ENCODE data around the gene LSM8.
"Not testable (repeated sequence)": the region's sequence is repeated elsewhere in the genome, so short reads cannot be mapped to it uniquely, and the experiment has no call there.

Gene LSM8

GRCh38 chr7:118183786-118184564 is at the start of gene LSM8:
Gene LSM8, plus strand, starts transcription at chr7:118184164. Its CDS starts 60 bp downstream, at chr7:118184224.
- peak; percentile 96 for DNase-seq (ENCODE audit: low read depth)

DNA sequence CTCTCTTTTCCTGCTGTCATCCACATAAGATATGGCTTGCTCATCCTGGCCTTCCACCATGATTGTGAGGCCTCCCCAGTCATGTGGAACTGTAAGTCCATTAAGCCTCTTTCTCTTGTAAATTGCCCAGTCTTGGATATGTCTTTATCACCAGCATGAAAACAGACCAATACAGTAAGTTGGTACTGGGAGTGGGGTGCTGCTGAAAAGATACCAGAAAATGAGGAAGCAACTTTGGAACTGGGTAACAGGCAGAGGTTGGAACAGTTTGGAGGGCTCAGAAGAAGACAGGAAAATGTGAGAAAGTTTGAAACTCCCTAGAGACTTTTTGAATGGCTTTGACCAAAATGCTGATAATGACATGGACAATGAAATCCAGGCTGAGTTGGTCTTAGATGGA is 49.5 kb upstream of the LSM8 start:
- not testable (repeated sequence) for DNase-seq (ENCODE audit: low read depth)

GRCh38 chr7:118140468-118140867 is 43.5 kb upstream of the LSM8 start:
- DNase-seq (ENCODE audit: low read depth): no peak

GRCh38 chr7:118142012-118142411 is 42.0 kb upstream of the LSM8 start:
- DNase-seq (ENCODE audit: low read depth): no peak

DNA sequence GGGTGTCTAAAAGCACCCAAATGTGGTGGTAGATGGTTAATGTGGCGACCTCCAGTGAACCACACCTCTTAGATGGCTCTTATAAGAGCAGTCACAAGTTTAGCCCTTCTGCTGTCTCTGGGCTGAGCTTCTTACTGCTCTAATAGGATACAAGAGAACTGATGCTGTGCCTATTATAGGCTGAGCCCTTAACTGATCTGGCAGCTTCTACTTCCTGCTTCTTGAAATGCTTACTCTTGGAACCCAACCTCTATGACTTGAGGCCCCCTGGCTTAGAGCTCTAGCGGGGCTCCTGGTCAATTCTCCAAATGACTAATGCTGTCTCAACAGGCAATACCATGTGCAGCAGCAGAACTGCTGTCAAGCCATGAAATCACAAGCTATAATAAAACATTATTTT is 35.0 kb upstream of the LSM8 start:
- no peak for DNase-seq (ENCODE audit: low read depth)

- no peak for DNase-seq (ENCODE audit: low read depth)
Measured at GRCh38 chr7:118149394-118149793, 34.6 kb upstream of the LSM8 start.

DNA sequence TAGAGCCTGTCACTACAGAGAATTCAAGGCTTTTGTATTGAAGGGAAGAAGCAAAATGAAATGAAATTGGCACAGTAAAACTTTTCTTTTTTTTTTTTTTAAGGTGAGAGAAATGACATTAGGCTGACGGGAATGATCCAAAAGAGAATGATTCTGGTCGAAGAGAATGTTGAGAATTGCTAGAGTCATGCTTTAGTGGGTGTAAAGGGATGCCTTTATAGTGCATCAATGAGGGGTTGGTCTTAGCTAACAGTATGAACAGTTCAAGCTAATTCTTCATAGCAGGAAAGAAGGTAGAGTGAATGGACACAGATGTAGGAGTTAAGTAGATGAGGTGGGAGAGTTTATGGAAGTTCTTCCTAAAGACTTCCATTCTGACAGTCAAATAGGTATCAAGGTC is 32.3 kb upstream of the LSM8 start:
- peak; percentile 1 for DNase-seq (ENCODE audit: low read depth)

DNA sequence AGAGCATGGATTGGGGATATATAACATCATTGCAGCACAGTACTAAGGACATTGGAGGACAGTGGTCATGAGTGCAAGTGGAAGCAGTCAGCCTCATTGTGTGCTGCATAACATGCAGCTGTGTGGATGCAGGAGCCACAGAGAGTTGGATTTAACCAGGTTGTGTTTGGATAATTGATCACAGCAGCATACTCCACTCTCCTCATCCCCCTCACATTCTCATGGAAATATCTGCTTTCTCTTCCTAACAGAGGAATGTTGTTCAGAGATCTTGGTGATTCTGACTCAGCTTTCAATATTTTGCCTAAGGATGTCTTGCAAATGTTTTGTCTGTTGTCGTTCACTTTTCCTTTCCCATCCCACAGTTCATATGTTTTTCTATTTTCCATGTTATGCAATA is 31.8 kb upstream of the LSM8 start:
- DNase-seq (ENCODE audit: low read depth): no peak

GRCh38 chr7:118152654-118153053 is 31.3 kb upstream of the LSM8 start:
- DNase-seq (ENCODE audit: low read depth): no peak

DNA sequence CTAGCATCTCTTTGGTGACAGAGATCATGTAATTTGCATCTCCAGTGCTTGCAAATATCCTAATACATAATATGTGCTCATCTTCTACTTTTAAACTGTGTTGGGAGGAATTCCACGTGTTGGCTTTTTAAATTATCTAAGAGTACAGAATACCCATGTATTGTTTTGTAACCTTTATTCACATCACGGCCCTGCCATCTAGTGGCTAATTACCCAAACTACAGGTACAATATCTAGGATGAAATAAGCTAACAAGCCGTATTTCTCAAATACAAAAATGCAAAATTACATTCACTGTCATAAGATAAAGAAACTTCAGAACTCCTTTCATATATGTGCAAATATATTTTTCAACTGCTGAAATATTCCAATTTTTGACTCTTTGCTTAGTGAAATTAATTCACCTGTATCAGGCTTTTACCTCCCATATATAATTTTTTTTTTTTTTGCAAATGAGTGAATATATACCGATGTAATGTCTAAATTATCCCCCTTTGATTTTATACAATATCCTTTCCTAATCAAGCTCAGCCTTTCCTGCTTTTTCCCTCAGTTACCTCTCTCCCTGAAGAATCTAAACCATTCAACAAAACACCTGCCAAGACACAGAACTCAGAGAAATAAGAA is 30.3 kb upstream of the LSM8 start:
- peak; percentile 42 for DNase-seq (ENCODE audit: low read depth)

- DNase-seq (ENCODE audit: low read depth): peak; percentile 15
Measured at GRCh38 chr7:118158766-118159165, 25.2 kb upstream of the LSM8 start.

GRCh38 chr7:118169146-118169545 is 14.8 kb upstream of the LSM8 start:
- DNase-seq (ENCODE audit: low read depth): peak; percentile 25

DNA sequence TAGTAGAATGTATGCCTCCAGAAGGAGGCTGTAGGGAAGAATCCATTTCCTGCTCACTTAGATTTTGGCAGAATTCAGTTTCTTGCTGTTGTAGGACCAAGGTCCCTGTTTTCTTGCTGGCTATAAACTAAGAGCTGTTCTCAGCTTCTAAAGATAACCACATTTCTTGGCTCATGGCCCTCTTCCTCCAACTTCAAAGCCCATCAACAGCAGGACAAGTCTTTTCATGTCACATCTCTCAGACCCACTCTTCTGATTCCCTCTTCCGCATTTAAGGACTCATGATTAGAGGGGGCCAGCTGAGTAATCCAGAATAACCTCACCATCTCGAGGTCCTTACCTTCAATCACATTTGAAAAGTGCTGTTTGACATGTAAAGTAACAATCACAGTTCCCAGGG is 8.2 kb upstream of the LSM8 start:
- DNase-seq (ENCODE audit: low read depth): no peak

GRCh38 chr7:118179191-118179590 is 4.8 kb upstream of the LSM8 start:
- no peak for DNase-seq (ENCODE audit: low read depth)

DNA sequence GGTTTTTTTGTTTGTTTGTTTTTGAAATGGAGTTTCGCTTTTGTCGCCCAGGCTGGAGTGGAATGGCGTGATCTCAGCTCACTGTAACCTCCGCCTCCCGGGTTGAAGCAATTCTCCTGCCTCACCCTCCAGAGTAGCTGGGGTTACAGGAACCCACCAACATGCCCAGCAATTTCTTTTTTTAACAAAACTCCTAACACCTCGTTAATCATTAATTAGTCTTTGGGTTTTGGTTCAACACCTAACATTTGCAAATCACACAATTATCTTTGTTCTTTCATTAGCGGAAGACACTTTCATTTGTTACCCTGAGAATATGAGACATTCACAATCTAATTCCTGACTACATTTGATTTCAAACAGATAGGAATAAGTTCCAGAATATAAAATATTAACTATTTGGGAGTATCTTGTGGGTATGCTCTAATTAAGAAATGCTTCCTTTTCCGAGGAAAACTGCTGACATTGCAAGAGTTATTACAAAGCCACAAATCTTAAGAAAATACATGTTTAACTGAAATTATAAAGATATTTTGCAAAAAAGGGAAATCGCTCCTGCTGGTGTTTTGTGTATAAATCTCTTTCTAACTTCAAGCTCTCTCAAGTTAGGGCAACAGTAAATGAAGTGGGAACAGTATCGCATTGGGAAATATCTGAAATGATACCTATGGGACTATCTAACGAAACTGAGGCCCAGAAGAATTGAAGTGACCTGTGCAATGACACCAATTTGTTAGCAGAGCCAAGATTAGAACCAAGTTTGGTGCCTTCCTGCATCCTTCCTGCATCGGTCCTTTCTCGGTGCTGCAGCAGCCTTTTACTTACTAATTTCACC is 1.2 kb upstream of the LSM8 start:
- peak; percentile 4 for DNase-seq (ENCODE audit: low read depth)

- DNase-seq (ENCODE audit: low read depth): no peak
Measured at GRCh38 chr7:118183428-118183785, 557 bp upstream of the LSM8 start.

GRCh38 chr7:118184565-118184940 is 589 bp downstream of the LSM8 start:
- DNase-seq (ENCODE audit: low read depth): no peak

DNA sequence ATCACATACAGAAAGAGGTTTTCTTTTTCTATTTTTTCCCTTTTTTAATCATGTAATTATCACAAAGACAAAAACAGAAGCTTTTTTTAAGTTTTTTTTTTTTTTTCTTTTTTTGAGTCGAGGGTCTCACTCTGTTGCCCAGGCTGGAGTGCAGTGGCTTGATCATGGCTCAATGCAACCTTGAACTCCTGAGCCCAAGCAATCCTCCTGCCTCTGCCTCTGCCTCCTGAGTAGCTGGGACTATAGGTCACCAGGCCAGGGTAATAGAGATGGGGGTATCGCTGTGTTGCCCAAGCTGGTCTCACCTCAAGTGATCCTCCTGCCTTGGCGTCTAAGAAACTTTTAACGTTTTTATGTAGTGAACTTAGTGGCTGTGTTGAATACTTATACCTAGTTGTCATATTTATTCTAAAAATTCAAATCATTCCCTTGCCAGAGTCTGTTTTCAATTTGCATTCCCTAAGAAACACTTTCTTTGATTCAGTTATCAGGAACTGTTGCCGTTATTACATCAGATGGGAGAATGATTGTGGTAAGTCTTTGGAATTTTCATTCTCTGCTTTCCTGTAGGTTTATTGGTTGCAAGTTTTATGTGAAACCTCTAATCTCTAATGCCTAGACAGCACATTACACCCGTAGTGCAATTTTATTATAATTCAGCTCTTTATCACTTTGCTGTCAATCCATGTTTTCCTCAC is 1.3 kb downstream of the LSM8 start:
- no peak for DNase-seq (ENCODE audit: low read depth)

- peak; percentile 18 for DNase-seq (ENCODE audit: low read depth)
Measured at GRCh38 chr7:118186501-118186900, 2.5 kb downstream of the LSM8 start.

DNA sequence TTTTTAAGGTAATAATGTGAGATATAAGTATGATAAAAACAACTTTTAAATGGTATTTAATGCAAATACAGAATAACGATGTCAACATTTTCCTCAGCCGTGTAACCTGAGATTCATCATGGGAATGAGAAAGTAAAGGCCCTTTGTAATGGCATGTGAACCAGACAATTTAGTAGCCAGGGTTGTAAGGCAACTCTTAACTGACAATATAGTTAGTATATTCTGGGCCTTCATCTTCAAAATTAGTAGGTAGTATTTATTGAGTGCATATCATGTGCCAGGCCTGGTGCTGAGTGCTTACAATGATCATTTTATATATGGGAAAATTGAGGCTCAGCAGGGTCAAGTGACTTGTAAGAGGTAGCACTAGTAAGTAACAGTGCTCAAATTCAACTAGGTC is 10.6 kb downstream of the LSM8 start:
- DNase-seq (ENCODE audit: low read depth): no peak

- DNase-seq (ENCODE audit: low read depth): peak; percentile 73
Measured at GRCh38 chr7:118195837-118196474, 12.0 kb downstream of the LSM8 start.

DNA sequence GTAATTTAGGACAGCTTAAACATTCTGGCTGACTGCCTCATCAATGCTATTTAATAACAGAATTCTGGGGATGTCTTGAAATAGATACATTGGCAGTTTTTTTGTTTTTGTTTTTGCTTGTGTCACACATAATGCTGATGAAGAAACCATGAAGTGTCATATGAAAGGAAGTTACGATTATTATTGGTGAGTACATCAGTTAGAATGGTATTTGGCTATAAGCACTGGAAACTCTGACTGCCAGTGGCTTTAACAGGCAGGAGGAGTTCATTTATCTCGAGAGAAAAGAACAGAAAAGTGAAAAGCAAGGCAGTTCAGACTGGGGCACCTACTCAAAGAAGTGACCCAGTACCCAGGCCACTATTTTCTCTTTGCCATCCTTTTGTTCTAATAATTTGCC is 18.1 kb downstream of the LSM8 start:
- no peak for DNase-seq (ENCODE audit: low read depth)
